Tibial nerve (tissue), 4 donors: ENCODE results near the gene METRNL. TPM values are rescaled to one million over a fixed set of nuclear protein-coding genes. Genes with fewer than 3 reads are reported as not detected.
"Not testable (repeated sequence)": the region's sequence is repeated elsewhere in the genome, so short reads cannot be mapped to it uniquely, and the experiment has no call there.

Experiments
- DNase-seq, 2 donors: peaks; one replicate each; pipeline ENCODE4 v3.0.0-alpha.2; 2019; ENCODE audit warnings: low spot score in 2 of 2
- H3K27ac ChIP-seq, 4 donors: fragments of 200-600 bp; sonication (generic) in 3 of 4; one replicate each; pipeline ENCODE4 v1.5.1; 2017 to 2019; ENCODE audit warnings: mild to moderate bottlenecking in 1 of 4
- H3K27me3 ChIP-seq, 2 donors: fragments of 200-600 bp; sonication (generic) in 1 of 2; one replicate each; pipeline versions ENCODE4 v1.5.1 to v1.6.0; 2017 to 2019
- H3K36me3 ChIP-seq, 3 donors: fragments of 200-600 bp; sonication (generic); one replicate each; pipeline ENCODE4 v1.5.1; 2018 to 2019
- H3K4me1 ChIP-seq, 4 donors: fragments of 200-600 bp; sonication (generic) in 3 of 4; one replicate each; pipeline ENCODE4 v1.5.1; 2017 to 2019
- H3K4me3 ChIP-seq, 4 donors: fragments of 200-600 bp; sonication (generic) in 3 of 4; one replicate each; pipeline ENCODE4 v1.5.1; 2017 to 2019; ENCODE audit warnings: mild to moderate bottlenecking in 1 of 4, moderate library complexity in 1 of 4
- H3K9me3 ChIP-seq, 4 donors: fragments of 200-600 bp; sonication (generic) in 3 of 4; one replicate each; pipeline ENCODE4 v1.5.1; 2017 to 2019
- EP300 ChIP-seq, 2 donors: sonication (generic); formaldehyde crosslinking; IDR thresholded peaks; one replicate each; pipeline ENCODE4 v1.6.1; 2017; ENCODE audit warnings: antibody characterized with exemption in 2 of 2, mild to moderate bottlenecking in 1 of 2
- POLR2A ChIP-seq, 2 donors: fragments of 450-650 bp; IDR thresholded peaks; one replicate each; pipeline ENCODE4 v1.6.1; 2017; ENCODE audit warnings: antibody characterized with exemption in 2 of 2, mild to moderate bottlenecking in 2 of 2, moderate library complexity in 2 of 2
- WGBS, 2 donors: methylation state at CpG; one replicate each; pipeline ENCODE4 v1.1.5; 2018; 5-methylcytosine and 5-hydroxymethylcytosine counted together
- total RNA-seq, 4 donors: library from RNA; depleted of rRNA; stranded (reverse); fragments of >200 nt; gene quantifications; one replicate each; pipeline ENCODE4 v1.1.0, GENCODE V29; 2016
- TF ChIP-seq, protein P1 (sequence below), 5 experiments: fragments of 200-600 bp in 3 of 5; fragments of 450-650 bp in 2 of 5; sonication (generic) in 3 of 5; IDR thresholded peaks; one replicate each; pipeline ENCODE4 v1.5.1; 2016 to 2019; ENCODE audit warnings: antibody characterized with exemption in 5 of 5, mild to moderate bottlenecking in 3 of 5, moderate library complexity in 2 of 5

The METRNL gene
- total RNA-seq, 4 donors from 2014 or later: 112 to 162 (median 147) TPM

- H3K4me3 ChIP-seq: no peak overlapping the region
- TF ChIP-seq EP300 (IDR thresholded peaks at IDR 0.05) (peak in 1 of 2 donors; percentile 10), POLR2A (IDR thresholded peaks at IDR 0.05) (no peak)
- TF ChIP-seq, protein P1, sequence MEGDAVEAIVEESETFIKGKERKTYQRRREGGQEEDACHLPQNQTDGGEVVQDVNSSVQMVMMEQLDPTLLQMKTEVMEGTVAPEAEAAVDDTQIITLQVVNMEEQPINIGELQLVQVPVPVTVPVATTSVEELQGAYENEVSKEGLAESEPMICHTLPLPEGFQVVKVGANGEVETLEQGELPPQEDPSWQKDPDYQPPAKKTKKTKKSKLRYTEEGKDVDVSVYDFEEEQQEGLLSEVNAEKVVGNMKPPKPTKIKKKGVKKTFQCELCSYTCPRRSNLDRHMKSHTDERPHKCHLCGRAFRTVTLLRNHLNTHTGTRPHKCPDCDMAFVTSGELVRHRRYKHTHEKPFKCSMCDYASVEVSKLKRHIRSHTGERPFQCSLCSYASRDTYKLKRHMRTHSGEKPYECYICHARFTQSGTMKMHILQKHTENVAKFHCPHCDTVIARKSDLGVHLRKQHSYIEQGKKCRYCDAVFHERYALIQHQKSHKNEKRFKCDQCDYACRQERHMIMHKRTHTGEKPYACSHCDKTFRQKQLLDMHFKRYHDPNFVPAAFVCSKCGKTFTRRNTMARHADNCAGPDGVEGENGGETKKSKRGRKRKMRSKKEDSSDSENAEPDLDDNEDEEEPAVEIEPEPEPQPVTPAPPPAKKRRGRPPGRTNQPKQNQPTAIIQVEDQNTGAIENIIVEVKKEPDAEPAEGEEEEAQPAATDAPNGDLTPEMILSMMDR (IDR thresholded peaks at IDR 0.05): no peak
- peaks cover 0 to 12% (median 0%) of the 10 kb centered on the region in 4 donors for H3K4me1 ChIP-seq
- WGBS, 2 donors: 63 to 79% methylated on average over 24 to 25 of the region's 25 CpGs
- H3K27ac ChIP-seq: no peak overlapping the region
- DNase-seq: no peak
- H3K36me3 ChIP-seq: no peaks in the 10 kb centered on the region
- H3K9me3 ChIP-seq: no peaks in the 10 kb centered on the region
- H3K27me3 ChIP-seq: no peaks in the 10 kb centered on the region
These were observed 40.8 kb downstream of the METRNL start for GRCh38 chr17:83119987-83120864.

DNA sequence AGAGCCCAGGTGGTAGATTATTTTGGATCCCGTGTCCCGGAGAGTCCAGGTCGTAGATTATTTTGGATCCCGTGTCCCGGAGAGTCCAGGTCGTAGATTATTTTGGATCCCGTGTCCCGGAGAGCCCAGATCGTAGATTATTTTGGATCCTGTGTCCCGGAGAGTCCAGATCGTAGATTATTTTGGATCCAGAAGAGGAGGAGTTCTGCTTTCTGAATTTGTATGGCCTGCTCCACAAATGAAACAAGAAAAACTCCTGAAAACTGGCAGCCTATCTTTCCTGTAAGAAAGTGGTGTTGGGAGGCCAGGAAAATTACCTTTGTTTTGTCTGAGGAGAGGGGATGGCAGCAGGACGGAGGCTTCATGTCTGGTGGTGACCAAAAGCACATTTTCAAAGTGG, 42.1 kb downstream of the METRNL start:
- WGBS, 2 donors: 74 to 77% methylated on average over 12 of the region's 12 CpGs

DNA sequence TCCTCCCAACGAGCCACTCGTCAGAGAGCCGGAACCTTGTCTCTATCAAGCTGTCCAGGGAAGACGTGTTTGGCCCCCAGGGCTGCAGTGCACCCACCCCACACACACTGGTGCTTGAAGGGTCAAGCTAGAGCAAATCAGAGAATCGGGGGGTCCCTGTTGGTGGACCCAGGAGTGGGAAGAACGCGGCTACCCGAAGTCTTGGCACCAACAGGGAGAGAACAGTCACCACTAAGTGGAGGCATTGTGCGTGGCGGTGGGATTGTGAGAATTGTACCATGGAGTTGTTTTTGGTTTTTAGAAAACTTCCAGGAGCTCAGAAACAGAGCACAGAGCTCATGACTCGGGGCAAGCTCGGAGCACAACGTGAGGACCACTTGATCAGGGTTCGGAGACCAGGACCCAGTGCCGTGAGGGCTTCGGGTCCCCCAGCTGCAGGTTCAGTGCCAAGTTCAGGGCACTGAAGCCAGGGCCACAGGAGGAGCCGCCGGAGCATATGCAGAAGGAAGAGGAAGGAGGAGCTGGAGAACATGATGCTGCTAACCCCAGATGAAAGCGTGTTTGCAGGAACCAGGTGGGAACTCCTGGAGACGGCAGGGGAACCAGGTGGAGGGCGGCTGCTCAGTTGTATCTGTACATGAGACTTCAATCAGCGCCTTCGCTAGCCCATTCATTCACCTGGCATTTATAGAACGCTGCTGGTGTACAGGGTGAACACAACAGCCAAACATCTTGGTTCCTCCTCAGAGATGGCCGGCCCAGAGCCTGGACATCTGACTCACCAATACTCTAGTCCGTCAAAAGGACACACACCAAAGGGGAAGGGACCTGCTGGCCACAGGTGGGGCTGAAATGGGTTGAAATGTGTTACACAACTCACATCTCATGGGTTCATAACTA, 42.8 kb downstream of the METRNL start:
- TF ChIP-seq, protein P1 (IDR thresholded peaks at IDR 0.05): no peak
- no peak for TF ChIP-seq EP300 (IDR thresholded peaks at IDR 0.05)
- no peak for TF ChIP-seq POLR2A (IDR thresholded peaks at IDR 0.05)
- H3K27ac ChIP-seq: no peak overlapping the region
- H3K4me3 ChIP-seq: no peak overlapping the region
- 83 to 86% methylated on average over 26 of the region's 26 CpGs for WGBS, 2 donors
- no peaks in the 10 kb centered on the region for H3K9me3 ChIP-seq
- no peaks in the 10 kb centered on the region for H3K36me3 ChIP-seq
- H3K4me1 ChIP-seq: peaks cover 0 to 12% (median 0%) of the 10 kb centered on the region in 4 donors
- no peaks in the 10 kb centered on the region for H3K27me3 ChIP-seq
- DNase-seq: no peak

More for the DNA sequence above, 42.1 kb downstream of the METRNL start:
- H3K4me1 ChIP-seq: peaks cover 0 to 12% (median 0%) of the 10 kb centered on the region in 4 donors
- not testable (repeated sequence) for H3K4me3 ChIP-seq, H3K9me3 ChIP-seq, H3K27ac ChIP-seq, H3K36me3 ChIP-seq, H3K27me3 ChIP-seq, DNase-seq

- Histone ChIP-seq H3K4me1 (peaks cover 0 to 12% (median 0%) of the 10 kb centered on the region in 4 donors), H3K27me3 (no peaks in the 10 kb centered on the region), H3K9me3 (no peaks in the 10 kb centered on the region), H3K4me3 (no peak overlapping the region), H3K36me3 (no peaks in the 10 kb centered on the region), H3K27ac (no peak overlapping the region)
- TF ChIP-seq POLR2A (IDR thresholded peaks at IDR 0.05) (no peak), EP300 (IDR thresholded peaks at IDR 0.05) (no peak)
- TF ChIP-seq, protein P1 (IDR thresholded peaks at IDR 0.05): no peak
- no peak for DNase-seq
- WGBS, 2 donors: 82 to 89% methylated on average over 15 to 16 of the region's 16 CpGs
These were observed 43.4 kb downstream of the METRNL start for GRCh38 chr17:83122834-83123233.

DNA sequence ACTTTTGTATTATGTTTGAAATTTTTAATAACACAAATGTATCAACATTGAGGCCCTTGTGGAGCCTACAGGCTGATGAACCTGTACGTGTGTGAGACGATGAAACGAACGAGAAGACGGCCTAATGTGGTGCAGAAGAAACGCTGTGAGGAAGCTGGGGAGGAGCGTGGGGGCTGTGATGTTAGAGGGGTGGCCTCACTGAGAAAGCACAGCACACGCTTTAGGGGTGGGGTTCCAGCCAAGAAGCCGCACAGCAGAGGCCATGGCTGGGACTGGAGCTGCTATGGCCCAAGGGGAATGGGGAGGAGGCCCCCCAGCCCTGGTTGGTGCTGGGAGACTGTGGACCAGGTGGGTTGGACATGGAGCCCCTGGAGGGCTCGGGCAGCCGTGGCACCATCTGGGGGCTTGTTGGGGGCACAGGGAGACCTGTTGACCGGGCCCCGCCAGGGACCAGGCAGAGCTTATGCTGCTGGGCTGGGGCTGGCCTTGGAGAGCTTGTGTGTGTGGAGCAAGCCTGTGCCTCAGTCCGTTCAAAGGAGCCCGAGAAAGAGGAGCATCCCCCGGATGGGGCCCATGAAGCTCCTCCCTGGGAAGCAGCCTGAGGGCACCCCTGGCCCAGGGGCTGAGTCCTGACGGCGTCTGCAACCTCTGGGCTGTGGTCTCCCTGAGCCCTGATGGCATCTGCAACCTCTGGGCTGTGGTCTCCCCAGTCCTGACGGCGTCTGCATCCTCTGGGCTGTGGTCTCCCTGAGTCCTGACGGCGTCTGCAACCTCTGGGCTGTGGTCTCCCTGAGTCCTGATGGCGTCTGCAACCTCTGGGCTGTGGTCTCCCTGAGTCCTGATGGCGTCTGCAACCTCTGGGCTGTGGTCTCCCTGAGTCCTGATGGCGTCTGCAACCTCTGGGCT, 44.7 kb downstream of the METRNL start:
- DNase-seq: no peak
- TF ChIP-seq EP300 (IDR thresholded peaks at IDR 0.05) (no peak), POLR2A (IDR thresholded peaks at IDR 0.05) (no peak)
- TF ChIP-seq, protein P1 (IDR thresholded peaks at IDR 0.05): no peak
- Histone ChIP-seq H3K36me3 (no peaks in the 10 kb centered on the region), H3K9me3 (no peaks in the 10 kb centered on the region), H3K27ac (no peak overlapping the region), H3K4me1 (peaks cover 0 to 13% (median 0%) of the 10 kb centered on the region in 4 donors), H3K27me3 (no peaks in the 10 kb centered on the region), H3K4me3 (no peak overlapping the region)
- 86 to 92% methylated on average over 21 to 23 of the region's 25 CpGs for WGBS, 2 donors
